ACHN (cell line): Measurements from ENCODE around the gene KRT71.
"Not testable (repeated sequence)": the region's sequence is repeated elsewhere in the genome, so short reads cannot be mapped to it uniquely, and the experiment has no call there.

Source experiments
- DNase-seq: peaks from one replicate; pipeline ENCODE4 v3.0.0-alpha.2; 2015
- in situ Hi-C: cut with HindIII; loops from 2 replicates; pipeline ENCODE4 v1.10.0; 2017; ENCODE audit warnings: low sequenced_read_pairs, low pct_ligation_motif_present, low pct_unique_long_range_greater_than_20kb

KRT71 gene

GRCh38 chr12:52552681-52553195 is at the start of gene KRT71:
Gene KRT71, minus strand, starts transcription at chr12:52553145. Its CDS starts 68 bp downstream, at chr12:52553077.
- in situ Hi-C loops: no loop called here
- no peak for DNase-seq

DNA sequence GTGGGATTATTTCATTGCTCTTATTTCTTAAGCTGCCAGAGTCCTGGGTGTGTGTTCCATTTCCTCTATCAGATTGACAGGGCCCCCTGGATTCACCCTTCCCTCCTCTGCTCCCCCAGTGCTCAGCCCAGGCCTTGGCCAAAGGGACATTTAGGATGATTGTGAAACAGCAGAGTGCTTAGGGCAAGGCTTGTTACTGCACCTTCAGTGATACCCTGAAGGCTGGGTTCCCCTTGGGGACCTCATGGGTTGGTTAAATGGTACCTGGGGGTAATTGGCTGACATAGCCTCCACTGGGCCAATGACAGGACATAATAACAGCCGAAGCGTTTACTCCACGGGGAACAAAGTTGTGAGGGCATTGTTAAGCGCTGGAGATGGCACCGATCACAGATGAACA is 49.6 kb upstream of the KRT71 start:
- in situ Hi-C loops: no loop called here
- DNase-seq: no peak

- no peak for DNase-seq
- in situ Hi-C loops: no loop called here
These were observed 48.7 kb upstream of the KRT71 start for GRCh38 chr12:52601671-52602070.

- DNase-seq: no peak
- in situ Hi-C loops: no loop called here
These were observed 48.1 kb upstream of the KRT71 start, which contains the start of gene KRT72 for GRCh38 chr12:52600941-52601481. Gene KRT72, minus strand, starts transcription at chr12:52601463. Its CDS starts 11 bp downstream, at chr12:52601452.

DNA sequence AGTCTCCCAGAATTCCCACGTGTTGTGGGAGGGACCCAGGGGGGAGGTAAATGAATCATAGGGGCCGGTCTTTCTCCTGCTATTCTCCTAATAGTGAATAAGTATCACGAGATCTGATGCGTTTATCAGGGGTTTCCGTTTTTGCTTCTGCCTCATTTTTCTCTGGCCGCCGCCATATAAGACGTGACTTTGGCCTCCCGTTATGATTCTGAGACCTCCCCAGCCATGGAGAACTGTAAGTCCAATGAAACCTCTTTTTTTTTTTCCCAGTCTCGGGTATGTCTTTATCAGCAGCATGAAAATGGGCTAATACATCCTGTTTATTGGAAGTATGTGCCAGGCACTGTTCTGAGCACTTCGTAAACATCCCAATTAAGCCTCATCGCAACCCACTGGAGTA is 47.5 kb upstream of the KRT71 start:
- DNase-seq: no peak
- in situ Hi-C loops: no loop called here

DNA sequence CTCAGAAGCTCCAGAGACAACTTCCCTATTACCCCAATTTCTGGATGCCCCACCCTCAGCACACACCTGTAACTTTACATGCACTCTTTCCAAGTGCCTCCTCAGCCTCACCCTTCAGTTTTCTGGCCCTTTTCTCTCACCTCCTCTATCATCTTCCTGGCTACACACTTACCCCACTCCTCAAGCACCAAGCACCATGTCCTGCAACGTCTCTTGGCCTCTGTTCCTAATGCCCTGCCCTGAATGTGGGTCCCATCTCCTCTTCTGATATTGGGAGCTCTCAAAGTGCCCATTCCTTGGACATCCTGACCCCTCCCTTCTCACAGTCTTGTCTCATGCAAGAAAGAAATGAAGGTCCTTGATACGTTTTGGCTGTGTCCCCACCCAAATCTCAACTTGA is 47.1 kb upstream of the KRT71 start:
- in situ Hi-C loops: no loop called here

GRCh38 chr12:52598966-52599365 is 46.0 kb upstream of the KRT71 start:
- in situ Hi-C loops: loop anchor here (25.0 kb wide), 1 partner anchor 263 kb away; no protein-coding TSS in a partner anchor
- no peak for DNase-seq

More for the DNA sequence above, 47.1 kb upstream of the KRT71 start:
- DNase-seq: no peak

GRCh38 chr12:52594237-52594636 is 41.3 kb upstream of the KRT71 start:
- not testable (repeated sequence) for DNase-seq
- in situ Hi-C loops: loop anchor here (25.0 kb wide), 1 partner anchor 268 kb away; no protein-coding TSS in a partner anchor

DNA sequence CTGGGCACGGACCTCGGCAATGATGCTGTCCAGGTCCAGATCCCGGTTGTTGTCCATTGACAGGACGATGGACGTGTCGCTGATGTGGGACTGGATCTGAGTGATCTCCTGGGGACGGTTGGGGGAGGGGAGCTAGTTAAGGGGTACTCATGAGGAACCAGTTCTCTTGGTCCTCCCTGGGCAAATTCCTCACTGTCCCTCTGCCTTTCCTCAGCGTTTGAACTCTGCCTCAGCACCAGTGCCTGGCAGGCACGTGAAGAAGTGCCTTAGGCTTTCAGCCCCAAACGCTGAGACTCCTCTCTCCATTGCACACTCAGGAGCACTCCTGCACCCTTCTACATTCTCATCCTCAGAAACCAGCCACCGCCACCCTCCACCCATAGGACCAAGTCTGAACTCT is 38.6 kb upstream of the KRT71 start:
- in situ Hi-C loops: loop anchor here (25.0 kb wide), 1 partner anchor 271 kb away; no protein-coding TSS in a partner anchor
- no peak for DNase-seq

- in situ Hi-C loops: loop anchor here (25.0 kb wide), 1 partner anchor 272 kb away; no protein-coding TSS in a partner anchor
- no peak for DNase-seq
These were observed 37.1 kb upstream of the KRT71 start for GRCh38 chr12:52590021-52590420.

- no peak for DNase-seq
- in situ Hi-C loops: loop anchor here (25.0 kb wide), 1 partner anchor 275 kb away; no protein-coding TSS in a partner anchor
These were observed 34.6 kb upstream of the KRT71 start for GRCh38 chr12:52587563-52587962.

DNA sequence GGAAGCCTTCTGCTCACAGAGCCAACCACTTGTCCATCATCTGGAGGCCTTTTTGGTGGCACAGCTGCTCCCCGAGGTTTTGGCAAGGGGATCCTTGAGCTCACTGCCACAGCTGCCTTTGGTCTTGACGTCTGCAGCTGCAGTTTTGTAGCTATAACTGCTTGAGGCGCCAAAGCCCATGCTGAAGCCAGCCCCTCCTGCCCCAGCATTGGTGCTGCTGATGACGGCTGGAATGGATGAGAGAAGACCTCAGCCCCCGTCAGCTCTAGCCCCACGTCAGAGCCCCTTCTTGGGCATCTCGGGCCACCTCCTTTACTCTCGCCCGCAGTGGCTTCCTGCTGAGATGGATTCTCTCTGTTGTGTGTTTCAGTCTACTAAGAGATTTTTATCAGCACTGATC is 33.0 kb upstream of the KRT71 start:
- DNase-seq: no peak
- in situ Hi-C loops: loop anchor here (25.0 kb wide), 1 partner anchor 276 kb away; no protein-coding TSS in a partner anchor

GRCh38 chr12:52585066-52585465 is 32.1 kb upstream of the KRT71 start:
- in situ Hi-C loops: loop anchor here (25.0 kb wide), 1 partner anchor 277 kb away; no protein-coding TSS in a partner anchor
- DNase-seq: no peak

- in situ Hi-C loops: loop anchor here (25.0 kb wide), 1 partner anchor 278 kb away; no protein-coding TSS in a partner anchor
- no peak for DNase-seq
These were observed 31.3 kb upstream of the KRT71 start for GRCh38 chr12:52584156-52584682.

DNA sequence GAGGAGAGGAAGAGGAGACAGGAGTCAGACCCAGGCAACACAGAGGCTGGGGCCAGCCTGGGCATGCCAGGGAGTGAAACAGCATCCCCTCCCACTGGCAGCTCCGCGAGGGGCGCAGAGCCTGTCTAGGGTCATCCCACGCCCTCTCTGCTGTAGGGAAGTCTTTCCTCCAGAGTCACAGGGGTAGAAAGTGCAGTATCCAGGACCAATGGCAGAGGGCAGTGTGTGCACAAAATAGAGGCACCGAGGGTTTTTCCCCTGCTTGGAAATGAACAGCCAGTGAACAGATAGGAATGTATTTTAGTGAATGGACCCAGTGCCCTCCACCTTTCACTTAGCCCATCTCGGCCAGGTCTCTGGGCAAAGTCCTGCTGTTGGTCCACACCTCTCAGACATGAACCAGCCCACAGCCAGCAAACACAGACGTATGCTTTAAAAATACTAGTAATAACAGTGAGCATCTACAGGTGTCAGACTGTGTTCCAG is 30.1 kb upstream of the KRT71 start:
- in situ Hi-C loops: loop anchor here (25.0 kb wide), 1 partner anchor 279 kb away; no protein-coding TSS in a partner anchor
- peak; percentile 73 for DNase-seq

DNA sequence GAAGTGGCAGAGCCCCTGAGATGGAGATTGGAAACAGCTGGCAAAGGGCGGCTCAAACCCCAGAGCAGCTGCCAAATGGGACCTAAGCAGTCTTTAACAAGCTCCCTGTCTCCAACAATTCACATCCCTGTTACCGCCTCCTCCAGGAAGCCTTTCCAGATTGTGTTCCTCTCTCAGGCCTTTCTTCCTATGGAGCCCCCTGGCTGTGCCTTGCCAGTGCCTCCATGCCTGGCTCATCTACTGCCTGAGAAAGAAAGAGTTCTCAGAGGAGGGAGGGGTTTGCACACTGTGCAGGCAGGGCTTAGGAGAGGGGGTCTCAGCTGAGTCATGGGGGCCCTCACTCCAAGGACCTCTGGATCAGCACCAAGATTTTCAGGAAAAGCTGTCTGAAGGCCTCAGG is 29.5 kb upstream of the KRT71 start:
- in situ Hi-C loops: loop anchor here (25.0 kb wide), 1 partner anchor 280 kb away; no protein-coding TSS in a partner anchor
- DNase-seq: no peak

DNA sequence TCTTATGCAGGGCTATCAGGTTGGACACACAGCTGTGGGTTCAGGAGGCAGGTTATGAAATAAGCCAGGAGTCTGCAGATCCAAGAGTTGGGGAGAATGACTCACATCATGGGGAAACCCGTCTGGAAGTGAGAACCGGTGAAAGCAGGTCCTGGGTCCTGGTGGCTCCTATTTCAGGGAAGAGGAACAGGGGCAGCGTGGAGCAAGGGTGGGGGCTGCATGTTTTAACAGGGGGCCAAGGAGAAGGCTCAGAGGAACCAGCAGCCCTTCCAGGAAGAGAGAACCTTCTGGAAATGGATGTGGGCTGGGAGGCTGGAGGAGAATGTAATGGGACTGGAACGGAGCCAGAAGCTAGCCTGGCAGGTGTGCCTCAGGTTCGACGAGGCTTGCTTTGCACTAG is 28.5 kb upstream of the KRT71 start:
- DNase-seq: no peak
- in situ Hi-C loops: loop anchor here (25.0 kb wide), 1 partner anchor 281 kb away; no protein-coding TSS in a partner anchor

DNA sequence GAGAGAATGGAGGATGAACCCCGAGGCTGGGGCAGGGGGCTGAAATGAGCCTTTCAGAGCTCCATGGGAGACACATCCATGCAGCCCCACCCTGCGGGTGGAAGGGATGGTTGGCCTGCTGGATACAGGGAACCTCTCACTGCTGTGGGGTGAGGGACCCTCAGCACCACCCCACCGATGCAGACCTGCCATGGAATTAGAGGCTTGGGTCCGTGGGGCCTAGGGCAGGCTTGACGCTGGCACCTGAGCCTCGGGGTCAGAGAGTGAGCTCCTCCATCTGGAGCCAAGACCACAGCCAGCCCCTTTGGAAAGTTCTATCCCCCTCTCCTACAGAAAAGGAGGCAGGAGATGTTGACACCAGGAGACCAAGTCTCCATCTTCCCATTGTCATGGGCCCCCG is 28.1 kb upstream of the KRT71 start:
- in situ Hi-C loops: loop anchor here (25.0 kb wide), 1 partner anchor 281 kb away; no protein-coding TSS in a partner anchor
- no peak for DNase-seq

DNA sequence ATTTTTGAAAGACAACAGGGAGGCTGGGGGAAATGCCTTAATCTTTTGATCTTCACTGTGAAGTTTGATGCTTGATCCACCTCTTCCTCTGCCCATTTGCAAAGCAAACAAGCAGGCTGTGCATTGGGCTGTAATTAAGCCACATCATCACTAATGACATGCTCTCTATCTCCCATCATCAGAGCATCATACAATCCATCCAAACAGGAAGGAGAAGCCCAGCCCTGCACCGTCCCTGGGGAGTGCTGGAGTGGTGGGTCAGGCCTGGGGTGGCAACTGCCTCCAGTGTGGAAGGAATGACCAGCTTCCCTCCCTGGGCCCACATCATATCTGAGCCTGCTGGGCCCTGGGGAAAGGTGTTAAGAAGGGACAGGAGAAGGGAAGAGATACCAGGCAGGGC is 27.6 kb upstream of the KRT71 start:
- in situ Hi-C loops: loop anchor here (25.0 kb wide), 1 partner anchor 282 kb away; no protein-coding TSS in a partner anchor
- DNase-seq: no peak
